Measurements from ENCODE around the gene ABHD12.

The ABHD12 gene

GRCh38 chr20:25380945-25381614, 9.6 kb downstream of the ABHD12 start:
- no peak for DNase-seq

GRCh38 chr20:25378884-25379733, 11.5 kb downstream of the ABHD12 start:
- no peak for DNase-seq

- DNase-seq, result no peak
These were observed 12.3 kb downstream of the ABHD12 start for GRCh38 chr20:25378189-25378883.

- DNase-seq, result no peak
These were observed 13.7 kb downstream of the ABHD12 start for GRCh38 chr20:25376886-25377285.

- no peak for DNase-seq
These were observed 14.4 kb downstream of the ABHD12 start for GRCh38 chr20:25376236-25376635.

GRCh38 chr20:25374842-25375241, 15.8 kb downstream of the ABHD12 start:
- no peak for DNase-seq

GRCh38 chr20:25372584-25373336, 17.9 kb downstream of the ABHD12 start:
- DNase-seq, result no peak

GRCh38 chr20:25369971-25370370, 20.7 kb downstream of the ABHD12 start:
- no peak for DNase-seq

GRCh38 chr20:25369529-25369928, 21.1 kb downstream of the ABHD12 start:
- no peak for DNase-seq

- DNase-seq, result no peak
These were observed 21.7 kb downstream of the ABHD12 start for GRCh38 chr20:25368976-25369375.

- no peak for DNase-seq
These were observed 22.1 kb downstream of the ABHD12 start for GRCh38 chr20:25368526-25368925.

GRCh38 chr20:25364879-25365699, 25.5 kb downstream of the ABHD12 start:
- DNase-seq, result no peak

GRCh38 chr20:25364180-25364788, 26.4 kb downstream of the ABHD12 start:
- DNase-seq, result no peak

- no peak for DNase-seq
These were observed 29.4 kb downstream of the ABHD12 start for GRCh38 chr20:25361287-25361683.

- no peak for DNase-seq
These were observed 29.9 kb downstream of the ABHD12 start for GRCh38 chr20:25360631-25361286.

- DNase-seq, result no peak
These were observed 34.2 kb downstream of the ABHD12 start for GRCh38 chr20:25356271-25356933.

- DNase-seq, result no peak
These were observed 34.8 kb downstream of the ABHD12 start for GRCh38 chr20:25355866-25356265.

- no peak for DNase-seq
These were observed 35.5 kb downstream of the ABHD12 start for GRCh38 chr20:25355011-25355595.

GRCh38 chr20:25353747-25354705, 36.6 kb downstream of the ABHD12 start:
- no peak for DNase-seq
